Mucosa of rectum (tissue), 2 donors: ENCODE measurements around the gene CNGA4.
A peak's percentile ranks its signal among the peaks of the same experiment; 100 is the strongest.

ENCODE experiments used
- H3K27ac ChIP-seq, 2 donors: one replicate each; pipeline ENCODE4 v1.7.0; 2013; ENCODE audit warnings: inconsistent platforms in 2 of 2, low read depth in 2 of 2, low read length in 2 of 2
- H3K27me3 ChIP-seq, 2 donors: one replicate each; pipeline ENCODE4 v1.7.0; 2013; ENCODE audit warnings: low read length in 2 of 2; ENCODE audit not compliant: control insufficient read depth in 2 of 2, insufficient read depth in 2 of 2
- H3K36me3 ChIP-seq, 2 donors: one replicate each; pipeline ENCODE4 v1.7.0; 2013; ENCODE audit warnings: low read length in 2 of 2; ENCODE audit not compliant: control insufficient read depth in 2 of 2, insufficient read depth in 2 of 2
- H3K4me1 ChIP-seq, 2 donors: one replicate each; pipeline ENCODE4 v1.7.0; 2013; ENCODE audit warnings: low read length in 2 of 2, mild to moderate bottlenecking in 1 of 2; ENCODE audit not compliant: control insufficient read depth in 2 of 2, insufficient read depth in 2 of 2
- H3K4me3 ChIP-seq, 2 donors: one replicate each; pipeline ENCODE4 v1.7.0; 2013; ENCODE audit warnings: low read length in 2 of 2
- H3K9ac ChIP-seq, 2 donors: one replicate each; pipeline ENCODE4 v1.7.0; 2013; ENCODE audit warnings: low read length in 2 of 2, low read depth in 1 of 2, mild to moderate bottlenecking in 1 of 2
- H3K9me3 ChIP-seq, 2 donors: one replicate each; pipeline ENCODE4 v1.7.0; 2013; ENCODE audit warnings: low read length in 2 of 2; ENCODE audit not compliant: control insufficient read depth in 2 of 2
- donor health status: healthy.
- donor health status: Normal muscosa, but diverticular disease.

CNGA4 gene

GRCh38 chr11:6203327-6203726 lies 35.6 kb upstream of the CNGA4 start:
- no peaks in the 10 kb centered on the region for H3K27me3 ChIP-seq
- no peak overlapping the region for H3K4me3 ChIP-seq
- H3K27ac ChIP-seq: no peak overlapping the region
- H3K4me1 ChIP-seq: no peaks in the 10 kb centered on the region
- no peaks in the 10 kb centered on the region for H3K9me3 ChIP-seq
- no peak overlapping the region for H3K9ac ChIP-seq
- peaks cover 30 to 34% of the 10 kb centered on the region in 2 donors for H3K36me3 ChIP-seq

GRCh38 chr11:6204706-6205105 lies 34.2 kb upstream of the CNGA4 start:
- no peaks in the 10 kb centered on the region for H3K4me1 ChIP-seq
- no peak overlapping the region for H3K4me3 ChIP-seq
- H3K27me3 ChIP-seq: no peaks in the 10 kb centered on the region
- no peak overlapping the region for H3K27ac ChIP-seq
- H3K9me3 ChIP-seq: no peaks in the 10 kb centered on the region
- no peak overlapping the region for H3K9ac ChIP-seq
- peaks cover 34 to 41% of the 10 kb centered on the region in 2 donors for H3K36me3 ChIP-seq

- H3K36me3 ChIP-seq: peaks cover 38 to 47% of the 10 kb centered on the region in 2 donors
- no peaks in the 10 kb centered on the region for H3K4me1 ChIP-seq
- no peak within 1 kb of the TSS for H3K27ac ChIP-seq
- H3K4me3 ChIP-seq: no peak within 1 kb of the TSS
- no peak within 1 kb of the TSS for H3K9ac ChIP-seq
- no peaks in the 10 kb centered on the region for H3K9me3 ChIP-seq
- no peaks in the 10 kb centered on the region for H3K27me3 ChIP-seq
These were observed 33.5 kb upstream of the CNGA4 start, which contains the start of gene C11orf42 for GRCh38 chr11:6205366-6205765. TSS of gene C11orf42 (plus strand) at chr11:6205557. CDS start at chr11:6205616, 59 bp downstream.

GRCh38 chr11:6206456-6207180 lies 32.3 kb upstream of the CNGA4 start:
- no peaks in the 10 kb centered on the region for H3K27me3 ChIP-seq
- H3K4me3 ChIP-seq: no peak overlapping the region
- H3K9me3 ChIP-seq: no peaks in the 10 kb centered on the region
- no peak overlapping the region for H3K27ac ChIP-seq
- H3K36me3 ChIP-seq: peaks cover 49 to 56% of the 10 kb centered on the region in 2 donors
- no peaks in the 10 kb centered on the region for H3K4me1 ChIP-seq
- H3K9ac ChIP-seq: no peak overlapping the region

GRCh38 chr11:6209801-6210200 lies 29.1 kb upstream of the CNGA4 start:
- H3K36me3 ChIP-seq: peaks cover 67 to 77% of the 10 kb centered on the region in 2 donors

GRCh38 chr11:6210274-6210955 lies 28.5 kb upstream of the CNGA4 start:
- Histone ChIP-seq H3K9me3 (no peaks in the 10 kb centered on the region), H3K4me1 (no peaks in the 10 kb centered on the region), H3K4me3 (no peak overlapping the region), H3K27ac (no peak overlapping the region), H3K36me3 (peaks cover 67 to 75% of the 10 kb centered on the region in 2 donors), H3K9ac (no peak overlapping the region), H3K27me3 (no peaks in the 10 kb centered on the region)

More at GRCh38 chr11:6209801-6210200, 29.1 kb upstream of the CNGA4 start:
- no peaks in the 10 kb centered on the region for H3K4me1 ChIP-seq
- H3K27me3 ChIP-seq: no peaks in the 10 kb centered on the region
- H3K4me3 ChIP-seq: no peak overlapping the region
- H3K27ac ChIP-seq: no peak overlapping the region
- H3K9ac ChIP-seq: no peak overlapping the region
- H3K9me3 ChIP-seq: no peaks in the 10 kb centered on the region

- Histone ChIP-seq H3K27ac (no peak overlapping the region), H3K4me3 (no peak overlapping the region), H3K27me3 (no peaks in the 10 kb centered on the region), H3K36me3 (peaks cover 87 to 88% of the 10 kb centered on the region in 2 donors), H3K4me1 (peaks cover 0 to under 1% of the 10 kb centered on the region in 2 donors), H3K9me3 (no peaks in the 10 kb centered on the region), H3K9ac (no peak overlapping the region)
These were observed 24.4 kb upstream of the CNGA4 start for GRCh38 chr11:6214530-6214929.

- Histone ChIP-seq H3K9ac (no peak overlapping the region), H3K4me3 (no peak overlapping the region), H3K4me1 (peaks cover 2 to 3% of the 10 kb centered on the region in 2 donors), H3K9me3 (no peaks in the 10 kb centered on the region), H3K36me3 (peaks cover 83 to 84% of the 10 kb centered on the region in 2 donors), H3K27me3 (no peaks in the 10 kb centered on the region), H3K27ac (no peak overlapping the region)
These were observed 22.4 kb upstream of the CNGA4 start for GRCh38 chr11:6216501-6216900.

- H3K27ac ChIP-seq: no peak overlapping the region
- no peak overlapping the region for H3K4me3 ChIP-seq
- H3K9me3 ChIP-seq: no peaks in the 10 kb centered on the region
- H3K4me1 ChIP-seq: peaks cover 2 to 3% of the 10 kb centered on the region in 2 donors
- peaks cover 83 to 89% of the 10 kb centered on the region in 2 donors for H3K36me3 ChIP-seq
- H3K27me3 ChIP-seq: no peaks in the 10 kb centered on the region
- H3K9ac ChIP-seq: no peak overlapping the region
These were observed 21.2 kb upstream of the CNGA4 start for GRCh38 chr11:6217722-6218121.

GRCh38 chr11:6219359-6219758 lies 19.5 kb upstream of the CNGA4 start:
- peaks cover 2 to 3% of the 10 kb centered on the region in 2 donors for H3K4me1 ChIP-seq
- H3K9ac ChIP-seq: no peak overlapping the region
- no peak overlapping the region for H3K4me3 ChIP-seq
- H3K36me3 ChIP-seq: peaks cover 83 to 89% of the 10 kb centered on the region in 2 donors
- H3K27me3 ChIP-seq: no peaks in the 10 kb centered on the region
- H3K9me3 ChIP-seq: no peaks in the 10 kb centered on the region
- H3K27ac ChIP-seq: peak overlapping the region; percentile 61
